Sigmoid colon (tissue), 4 donors: ENCODE results near the gene ACP4.

Source experiments
- CTCF ChIP-seq, 4 experiments: fragments of 450-650 bp in 3 of 4; fragments of 200-600 bp in 1 of 4; IDR thresholded peaks; one replicate each; pipeline ENCODE4 v1.5.1; 2016 to 2019; ENCODE audit warnings: antibody characterized with exemption in 4 of 4, mild to moderate bottlenecking in 3 of 4, moderate library complexity in 2 of 4
- EP300 ChIP-seq, 4 donors: sonication (generic); formaldehyde crosslinking; IDR thresholded peaks; one replicate each; pipeline ENCODE4 v1.6.1; 2017; ENCODE audit warnings: antibody characterized with exemption in 4 of 4

GRCh38 chr19:50821248-50821612 lies 31.0 kb downstream of the ACP4 start:
- TF ChIP-seq CTCF (IDR thresholded peaks at IDR 0.05): no peak
- TF ChIP-seq EP300 (IDR thresholded peaks at IDR 0.05): no peak
